NCI-H748 treated with DMSO at 0.1 percent for 48 hours (cell line): Measurements from ENCODE around the gene STK33.
A peak's percentile ranks its signal among the peaks of the same experiment; 100 is the strongest.
"Not testable (repeated sequence)": the region's sequence is repeated elsewhere in the genome, so short reads cannot be mapped to it uniquely, and the experiment has no call there.

Source experiments
- DNase-seq: peaks from one replicate; lab custom pipeline; 2025; lab: John Stamatoyannopoulos, UW

The STK33 gene

DNA sequence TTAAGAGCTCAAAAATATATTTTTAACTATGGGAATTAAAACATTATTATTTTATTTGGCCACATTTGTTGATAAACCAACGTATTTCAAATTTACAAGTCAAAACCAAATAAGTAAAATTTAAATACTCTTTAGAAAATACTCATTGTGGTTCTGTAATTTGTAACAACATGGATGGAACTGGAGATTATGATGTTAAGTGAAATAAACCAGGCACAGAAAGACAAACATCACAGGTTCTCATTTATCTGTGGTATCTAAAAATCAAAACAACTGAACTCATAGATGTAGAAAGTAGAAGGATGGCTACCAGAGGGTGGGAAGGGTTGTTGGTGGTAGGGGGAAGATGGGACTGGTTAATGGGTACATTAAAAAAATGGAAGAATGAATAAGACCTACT lies 50.8 kb downstream of the STK33 start:
- DNase-seq: no peak

DNA sequence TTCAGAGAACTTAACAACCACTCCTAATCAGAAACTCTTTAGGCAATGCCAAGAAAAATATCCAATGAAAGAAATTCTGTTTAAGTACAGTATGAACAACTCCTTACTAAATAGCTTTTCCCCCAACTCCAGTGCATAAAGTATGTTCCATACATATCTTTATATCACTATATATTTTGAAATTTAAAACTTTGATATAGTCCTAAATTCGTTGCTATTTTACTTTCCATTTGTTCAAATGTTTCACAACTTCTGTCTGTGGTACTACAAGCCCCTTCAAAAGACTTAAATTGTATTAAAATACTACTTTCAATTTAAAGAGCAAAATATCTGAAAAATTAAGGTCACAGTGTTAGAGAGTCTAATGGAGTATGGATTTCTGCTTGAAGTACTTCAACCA lies 52.6 kb downstream of the STK33 start:
- no peak for DNase-seq

DNA sequence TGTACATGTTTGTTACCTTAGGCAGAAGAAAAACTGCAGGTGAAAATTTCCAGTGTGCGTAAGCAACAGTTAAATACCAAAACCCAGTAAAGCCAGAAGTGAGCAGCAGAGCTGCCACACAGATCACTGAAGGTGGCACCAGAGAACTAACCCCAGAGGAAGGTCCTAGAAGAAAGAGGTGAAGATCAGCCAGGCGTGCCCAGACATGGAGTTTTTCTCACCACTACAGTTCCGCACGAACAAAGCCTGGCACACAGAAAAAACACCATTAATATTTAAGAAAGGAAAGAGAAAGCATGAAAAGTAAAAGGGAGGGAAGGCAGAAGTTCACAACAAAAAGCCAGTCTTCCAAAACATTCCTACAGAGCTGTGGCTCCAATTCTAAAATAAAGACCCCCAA lies 60.7 kb downstream of the STK33 start:
- DNase-seq: no peak

DNA sequence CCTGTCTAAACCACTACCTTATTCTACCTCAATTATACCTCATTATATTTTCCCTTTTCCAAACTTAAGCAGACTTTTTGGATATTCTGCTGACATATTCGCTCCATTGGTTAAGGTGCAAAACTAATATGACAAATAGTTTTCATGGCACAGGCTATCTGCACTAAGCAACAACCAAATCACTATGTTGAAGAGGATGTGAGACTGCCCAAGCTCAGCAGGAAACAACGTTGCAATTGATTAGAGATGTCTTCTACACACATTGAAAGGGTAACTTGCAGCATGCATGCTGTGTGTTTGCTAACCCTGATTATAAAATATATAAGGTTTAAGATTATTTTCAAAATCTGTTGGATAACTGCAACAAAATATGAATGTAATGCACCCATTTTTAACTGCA lies 61.6 kb downstream of the STK33 start:
- DNase-seq: no peak

DNA sequence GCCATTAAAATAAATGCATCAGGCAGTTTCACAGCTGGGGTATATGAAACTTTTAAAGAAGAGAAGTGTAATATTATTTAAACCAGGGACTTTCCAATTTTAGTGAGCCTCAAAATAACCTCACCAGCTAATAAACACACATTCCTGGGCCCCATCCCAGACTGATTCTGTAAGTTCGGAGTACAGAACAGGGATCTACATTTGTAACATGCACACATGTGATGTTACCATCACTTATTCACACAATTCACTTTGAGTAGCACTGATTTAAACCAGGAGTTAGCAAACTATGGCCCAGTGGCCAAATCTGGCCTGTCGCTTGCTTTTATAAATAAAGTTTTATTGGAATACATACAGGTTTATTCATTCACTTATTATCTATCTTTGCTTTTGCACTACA lies 62.0 kb downstream of the STK33 start:
- DNase-seq: no peak

DNA sequence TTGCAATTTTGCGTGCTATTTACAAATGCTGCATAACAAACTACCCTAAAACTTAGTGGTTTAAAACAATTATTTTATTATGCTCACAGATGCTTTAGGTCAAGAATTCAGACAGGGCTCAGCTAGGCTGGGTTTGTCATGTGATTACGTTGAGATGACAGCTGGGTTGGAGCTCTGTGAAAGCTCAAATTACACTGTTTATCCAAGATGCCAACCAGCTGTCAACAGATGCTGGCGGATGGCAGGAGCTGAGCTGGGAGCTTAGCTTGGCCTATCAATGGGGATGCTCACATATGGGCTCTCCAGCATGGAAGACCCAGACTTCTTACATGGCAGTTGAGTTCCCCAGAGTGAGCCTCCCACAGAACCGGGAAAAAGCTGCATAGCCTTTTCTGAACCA lies 62.7 kb downstream of the STK33 start:
- peak; percentile 69 for DNase-seq

DNA sequence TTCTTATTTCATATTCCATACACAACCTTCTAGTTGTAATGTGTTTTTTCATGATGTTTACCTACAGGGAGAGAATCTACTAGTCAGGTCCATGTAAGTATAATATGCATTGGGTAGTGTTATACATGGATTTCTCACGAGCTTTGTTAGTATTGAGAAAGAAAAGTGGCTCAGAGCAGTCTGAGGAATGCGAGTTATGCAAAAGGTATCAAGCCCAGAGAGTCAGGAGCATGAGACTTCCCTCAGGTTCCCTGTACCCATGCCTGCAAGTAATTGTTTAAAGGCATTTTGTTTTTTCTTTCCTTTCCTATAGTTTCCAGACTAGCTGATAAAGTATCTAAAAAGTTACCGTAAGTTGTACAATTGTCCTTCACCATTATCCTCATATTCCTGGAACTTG lies 66.1 kb downstream of the STK33 start:
- DNase-seq: no peak

DNA sequence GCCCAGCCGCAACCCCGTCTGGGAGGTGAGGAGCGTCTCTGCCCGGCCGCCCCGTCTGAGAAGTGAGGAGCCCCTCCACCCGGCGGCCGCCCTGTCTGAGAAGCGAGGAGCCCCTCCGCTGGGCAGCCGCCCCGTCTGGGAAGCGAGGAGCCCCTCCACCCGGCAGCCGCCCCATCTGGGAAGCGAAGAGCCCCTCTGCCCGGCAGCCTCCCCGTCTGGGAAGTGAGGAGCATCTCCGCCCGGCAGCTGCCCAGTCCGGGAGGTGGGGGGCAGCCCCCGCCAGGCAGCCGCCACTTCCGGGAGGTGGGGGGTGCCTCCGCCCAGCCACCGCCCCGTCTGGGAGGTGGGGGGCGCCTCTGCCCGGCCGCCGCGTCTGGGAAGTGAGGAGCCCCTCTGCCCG lies 70.6 kb downstream of the STK33 start:
- no peak for DNase-seq

DNA sequence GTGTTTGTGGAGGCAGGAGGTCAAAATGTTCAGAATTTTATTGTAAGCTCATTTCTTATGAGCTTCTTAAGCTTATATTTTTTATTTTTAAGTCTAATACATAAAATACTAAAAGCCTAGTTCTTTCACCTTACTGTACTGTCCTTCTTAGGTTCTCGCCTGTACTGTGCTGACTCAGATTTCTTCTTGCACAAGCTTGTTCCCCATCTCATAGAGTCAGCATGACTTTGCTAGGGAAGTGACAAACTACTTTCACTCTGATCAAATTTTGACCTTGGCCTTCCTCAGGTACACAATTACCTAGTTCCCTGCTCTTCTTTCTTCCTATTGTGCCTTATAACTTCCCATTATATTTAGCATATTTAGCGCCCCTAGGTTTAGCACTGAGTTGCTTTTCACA lies 81.5 kb downstream of the STK33 start:
- no peak for DNase-seq

DNA sequence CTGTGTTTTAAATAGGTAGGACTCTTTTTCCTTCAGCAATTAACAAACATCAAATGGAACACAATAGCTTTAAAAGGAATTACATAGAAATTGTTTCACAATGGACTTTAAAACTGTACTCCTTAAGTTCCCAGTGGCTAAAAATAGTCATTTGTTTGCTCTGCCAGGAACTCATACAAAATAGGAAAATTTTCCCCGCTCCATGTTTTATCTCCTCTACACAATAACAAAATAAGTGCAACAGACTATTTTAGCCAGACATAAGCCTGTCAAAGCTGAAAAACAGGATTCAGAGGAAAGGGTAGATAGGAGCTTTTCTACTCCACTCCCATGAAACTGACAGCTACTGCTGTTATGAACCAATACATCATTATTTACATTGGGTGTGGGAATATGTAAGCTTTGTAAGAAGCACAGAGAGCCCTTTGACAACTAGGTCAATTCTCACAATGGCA lies 90.1 kb downstream of the STK33 start:
- DNase-seq: no peak

DNA sequence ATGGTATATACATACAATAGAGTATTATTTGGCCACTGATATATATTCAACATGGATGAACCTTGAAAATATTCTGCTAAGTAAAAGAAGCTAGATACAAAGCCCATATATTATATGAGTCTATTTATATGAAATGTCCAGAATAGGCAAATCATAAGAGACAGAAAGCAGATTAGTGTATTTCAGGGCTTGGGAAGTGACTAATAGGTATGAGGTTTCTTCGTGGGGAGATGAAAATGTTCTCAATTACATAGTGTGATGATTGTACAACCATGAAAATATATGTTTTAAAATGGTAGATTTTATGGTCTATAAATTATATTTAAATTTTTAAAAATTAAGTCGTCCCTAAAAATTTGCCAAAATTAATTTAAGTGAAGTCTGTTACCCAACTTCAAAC lies 92.2 kb downstream of the STK33 start:
- no peak for DNase-seq

DNA sequence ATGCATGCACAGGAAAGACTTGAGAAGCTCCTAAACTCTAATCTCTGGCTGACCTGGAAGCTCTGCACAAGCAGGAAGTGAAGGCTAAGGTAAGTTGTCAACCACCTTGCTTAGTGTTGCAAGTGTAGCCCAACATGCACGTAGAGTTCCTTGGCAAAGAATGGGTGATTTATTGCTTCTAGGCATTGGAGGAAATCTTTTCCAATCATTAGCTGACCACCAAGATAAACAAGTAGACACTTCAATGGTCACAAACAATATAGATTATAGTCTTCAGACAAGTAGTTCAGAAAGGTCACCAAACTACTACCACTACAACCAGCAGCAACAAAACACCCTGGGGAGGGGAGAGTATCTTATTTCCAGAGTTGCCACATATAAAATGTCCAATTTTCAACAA lies 105.6 kb downstream of the STK33 start:
- DNase-seq: no peak

DNA sequence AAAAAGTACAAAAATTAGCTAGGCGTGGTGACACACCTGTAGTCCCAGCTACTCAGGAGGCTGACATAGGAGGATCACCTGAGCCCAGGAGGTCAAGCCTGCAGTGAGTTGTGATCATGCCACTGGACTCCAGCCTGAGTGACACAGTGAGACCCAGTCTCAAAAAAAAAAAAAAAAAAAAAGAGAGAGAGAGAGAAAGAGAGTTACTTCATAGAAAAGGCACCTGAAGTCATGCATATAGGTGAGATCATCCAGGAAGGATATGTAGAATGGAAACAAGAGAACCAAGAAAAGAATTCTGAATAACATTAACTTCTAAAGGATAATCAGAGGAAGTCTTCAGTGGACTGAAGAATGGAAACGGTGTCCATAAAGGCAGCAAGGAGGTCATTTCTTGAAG lies 106.8 kb downstream of the STK33 start:
- no peak for DNase-seq

DNA sequence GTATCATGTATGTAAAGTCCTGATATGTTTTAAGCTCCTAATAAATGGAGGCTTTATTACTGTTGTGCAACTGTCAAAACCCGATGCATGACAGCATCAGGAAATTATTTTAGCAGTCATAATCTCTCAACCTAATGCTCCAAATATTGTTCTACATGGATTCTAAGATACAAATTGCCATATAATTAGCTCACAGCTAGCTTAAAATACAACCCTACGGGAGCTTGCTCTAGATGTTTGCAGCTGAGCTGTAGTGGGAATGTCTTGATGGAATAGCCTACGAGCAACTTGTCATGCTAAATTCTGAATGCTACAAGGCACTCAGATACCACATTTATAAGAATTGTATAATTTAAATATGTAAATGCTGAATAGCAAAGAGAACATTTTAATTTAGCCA lies 109.8 kb downstream of the STK33 start:
- DNase-seq: no peak

DNA sequence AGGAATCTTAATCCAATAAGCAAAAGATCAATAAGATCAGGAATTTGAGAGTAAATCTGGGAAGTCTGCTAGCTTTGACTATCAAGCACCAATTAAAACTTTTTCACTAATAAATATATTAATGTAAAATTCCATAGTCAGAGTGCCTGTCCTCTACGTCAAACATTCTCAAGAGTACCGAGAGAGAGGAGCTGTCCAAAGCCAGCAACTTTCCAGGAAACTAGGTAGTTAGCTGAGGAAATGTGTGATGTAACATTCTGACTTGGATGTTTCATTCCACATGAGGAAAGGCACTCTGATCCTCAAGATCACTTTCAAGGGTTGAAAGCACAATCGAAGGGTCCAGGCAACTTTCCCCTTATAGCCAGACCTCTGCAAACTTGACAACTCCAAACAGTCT lies 113.2 kb downstream of the STK33 start:
- DNase-seq: no peak

DNA sequence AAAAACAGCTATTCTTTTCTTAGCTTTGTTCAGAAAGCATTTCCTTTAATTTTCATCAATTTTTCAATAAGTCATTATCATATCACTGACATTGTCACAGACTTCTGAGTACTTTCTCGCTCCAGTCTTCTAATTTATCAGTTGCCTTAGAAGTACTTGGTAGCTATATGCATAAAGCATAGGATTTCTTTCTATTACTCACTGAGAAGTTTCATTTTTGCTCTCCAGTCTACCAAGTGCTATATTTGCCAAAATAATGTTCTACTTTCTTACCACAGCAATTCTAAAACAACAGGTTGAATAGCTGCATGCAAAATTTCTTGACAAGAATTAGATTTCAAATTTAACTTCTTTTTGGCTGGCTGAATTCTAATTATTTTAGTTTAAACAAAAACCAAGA lies 116.3 kb downstream of the STK33 start:
- DNase-seq: no peak

DNA sequence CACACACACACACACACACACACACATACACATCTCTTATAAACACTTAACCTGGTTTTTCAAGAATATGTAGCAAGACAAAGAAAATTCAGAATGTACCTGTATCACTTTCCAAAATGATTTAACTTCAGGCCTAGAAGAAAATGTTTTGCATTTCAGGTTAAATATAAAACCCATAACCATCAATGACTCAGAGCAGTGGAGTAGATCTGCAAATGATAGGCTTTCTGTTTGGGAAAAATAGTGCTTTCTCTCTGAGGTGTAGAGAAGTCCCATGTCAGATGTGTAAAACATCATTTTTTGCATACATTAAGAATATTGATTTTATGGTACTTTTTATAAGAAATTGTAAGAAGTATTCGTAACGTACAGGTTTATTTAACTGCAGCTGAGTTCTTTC lies 116.9 kb downstream of the STK33 start:
- no peak for DNase-seq

DNA sequence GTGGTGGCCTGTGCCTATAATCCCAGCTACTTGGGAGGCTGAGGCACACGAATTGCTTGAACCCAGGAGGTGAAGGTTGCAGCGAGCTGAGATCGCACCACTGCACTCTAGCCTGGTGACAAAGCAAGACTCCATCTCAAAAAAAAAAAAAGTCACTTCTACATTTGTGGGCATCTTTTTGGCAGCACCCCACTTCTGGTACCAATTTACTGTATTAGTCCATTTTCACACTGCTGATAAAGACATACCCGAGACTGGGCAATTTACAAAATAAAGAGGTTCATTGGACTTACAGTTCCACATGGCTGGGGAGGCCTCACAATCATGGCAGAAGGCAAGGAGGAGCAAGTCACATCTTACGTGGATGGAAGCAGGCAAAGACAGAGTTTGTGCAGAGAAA lies 126.2 kb downstream of the STK33 start:
- DNase-seq: not testable (repeated sequence)

DNA sequence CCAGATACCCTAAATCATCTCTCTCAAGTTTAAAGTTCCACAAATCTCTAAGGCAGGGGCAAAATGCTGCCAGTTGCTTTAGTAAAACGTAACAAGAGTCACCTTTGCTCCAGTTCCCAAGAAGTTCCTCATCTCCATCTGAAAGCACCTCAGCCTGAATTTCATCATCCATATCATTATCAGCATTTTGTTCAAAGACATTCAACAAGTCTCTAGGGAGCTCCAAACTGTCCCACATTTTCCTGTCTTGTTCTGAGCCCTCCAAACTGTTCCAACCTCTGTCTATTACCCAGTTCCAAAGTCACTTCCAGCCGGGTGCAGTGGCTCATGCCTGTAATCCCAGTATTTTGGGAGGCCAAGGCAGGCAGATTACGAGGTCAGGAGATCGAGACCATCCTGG lies 126.7 kb downstream of the STK33 start:
- not testable (repeated sequence) for DNase-seq

DNA sequence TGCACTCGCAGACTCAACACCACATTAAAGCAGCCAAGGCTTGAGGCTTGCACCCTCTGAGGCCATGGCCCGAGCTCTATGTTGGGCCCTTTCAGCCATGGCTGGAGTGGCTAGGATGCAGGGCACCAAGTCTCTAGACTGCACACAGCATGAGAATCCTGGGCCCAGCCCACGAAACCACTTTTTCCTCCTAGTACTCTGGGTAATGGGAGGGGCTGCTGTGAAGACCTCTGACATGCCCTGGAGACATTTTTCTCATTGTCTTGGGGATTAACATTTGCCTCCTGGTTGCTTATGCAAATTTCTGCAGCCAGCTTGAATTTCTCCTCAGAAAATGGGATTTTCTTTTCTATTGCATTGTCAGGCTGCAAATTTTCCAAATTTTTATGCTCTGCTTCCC lies 127.1 kb downstream of the STK33 start:
- not testable (repeated sequence) for DNase-seq

DNA sequence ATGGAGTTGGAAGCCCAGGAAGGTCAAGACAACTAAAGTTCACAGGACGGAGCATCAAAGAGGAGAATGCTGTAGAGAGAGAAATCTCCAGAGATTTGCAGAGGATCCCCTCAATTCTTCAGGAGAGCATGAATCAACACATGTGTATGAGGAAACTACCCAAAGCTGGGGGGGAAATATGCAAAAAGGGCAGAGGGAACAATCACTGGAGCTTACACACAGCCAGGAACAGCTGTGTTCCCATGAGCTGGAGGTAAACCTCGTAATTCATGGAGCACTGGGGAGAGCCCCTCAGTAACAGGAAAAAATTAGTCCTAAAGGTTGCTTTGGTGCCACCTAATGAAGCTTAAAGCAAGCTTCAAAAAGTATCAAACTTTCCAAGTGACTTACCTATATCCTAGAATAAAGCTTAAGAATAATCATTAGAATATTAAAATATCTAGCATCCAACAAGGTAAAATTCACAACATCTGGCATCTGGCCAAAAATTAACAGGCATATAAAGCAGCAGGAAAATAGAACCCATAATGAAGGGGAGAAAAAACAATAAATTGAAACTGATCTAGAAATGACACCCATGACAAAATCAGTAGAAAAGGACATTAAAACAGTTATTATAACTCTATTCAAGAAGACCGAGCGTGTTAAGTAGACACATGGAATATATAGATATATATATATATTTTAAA lies 134.2 kb downstream of the STK33 start:
- DNase-seq: no peak

DNA sequence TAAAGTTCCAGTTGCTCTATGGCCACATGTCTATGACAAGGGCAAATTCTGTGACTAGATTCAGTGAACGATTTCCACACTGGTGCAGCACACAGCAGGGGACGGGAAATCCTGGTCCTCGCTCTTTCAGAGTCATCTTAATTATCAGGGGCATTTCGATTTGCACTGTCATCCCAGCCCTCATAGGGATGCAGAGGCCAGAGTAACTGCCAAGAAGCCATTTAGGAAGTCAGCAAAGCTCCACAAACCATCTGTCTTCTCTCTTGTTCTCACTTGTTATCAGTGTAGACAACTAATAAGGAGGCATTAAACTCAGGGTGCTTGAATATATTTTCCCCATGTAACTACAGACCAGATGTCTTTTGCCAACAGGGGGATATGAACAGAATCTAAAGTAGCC lies 151.7 kb downstream of the STK33 start:
- DNase-seq: no peak

DNA sequence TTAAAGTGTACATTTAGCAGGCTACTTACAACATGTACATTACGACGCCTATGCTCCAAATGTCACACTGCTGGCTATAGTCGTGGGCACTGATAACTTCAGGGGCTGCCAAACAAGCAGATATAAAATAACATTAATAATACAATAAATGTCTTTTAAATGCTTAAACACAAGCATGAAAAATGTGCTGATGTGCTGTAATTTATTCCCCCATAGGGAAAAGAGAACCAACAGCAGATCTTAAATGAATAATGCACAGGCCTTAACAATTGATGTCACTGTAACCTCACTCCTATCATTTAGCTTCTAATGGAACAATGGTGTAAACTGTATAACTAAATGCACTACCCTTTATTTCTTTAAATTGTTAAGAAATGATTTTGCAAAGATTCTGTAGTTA lies 153.4 kb downstream of the STK33 start:
- DNase-seq: no peak

DNA sequence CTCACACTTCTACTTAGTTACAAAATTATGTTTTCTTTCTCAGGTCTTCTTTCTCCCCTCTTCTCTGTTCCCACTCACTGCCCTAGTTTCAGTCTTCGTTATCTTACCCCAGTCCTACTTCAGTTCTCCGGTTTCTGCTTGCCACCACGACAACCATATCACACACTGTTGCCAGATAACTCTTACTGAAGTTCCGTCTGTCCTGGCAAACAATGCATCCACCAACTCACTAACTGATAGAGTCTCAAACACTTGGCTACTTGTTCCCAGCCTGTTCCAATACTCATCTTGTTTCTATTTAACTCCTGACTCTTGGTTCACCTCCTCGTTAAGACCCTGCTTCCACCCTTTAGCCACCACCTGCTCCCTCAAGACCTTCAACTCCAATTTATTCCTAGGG lies 164.5 kb downstream of the STK33 start:
- DNase-seq: no peak

DNA sequence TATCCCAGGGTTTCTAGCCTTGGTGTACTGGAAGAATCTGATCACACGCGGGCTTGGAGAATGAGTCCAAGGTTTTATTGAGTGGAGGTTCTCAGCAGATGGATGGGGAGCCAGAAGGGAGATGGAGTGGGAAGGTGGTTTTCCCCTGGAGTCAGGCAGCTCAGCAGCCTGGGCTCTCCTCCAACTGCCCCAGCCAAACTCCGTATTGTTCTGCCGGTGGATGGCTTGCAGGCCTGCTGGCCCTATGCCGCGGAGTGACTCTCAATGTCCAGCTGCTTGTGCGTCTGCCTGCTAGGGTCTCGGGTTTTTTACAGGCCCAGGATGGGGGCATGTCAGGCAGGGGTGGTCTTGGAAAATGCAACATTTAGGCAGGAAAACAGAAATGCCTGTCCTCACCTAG lies 168.0 kb downstream of the STK33 start:
- no peak for DNase-seq
